Measurements from ENCODE around the gene FAT1.
"Not testable (repeated sequence)": the region's sequence is repeated elsewhere in the genome, so short reads cannot be mapped to it uniquely, and the experiment has no call there.

The FAT1 gene

GRCh38 chr4:186765673-186766546 is 42.3 kb upstream of the FAT1 start:
- no peak overlapping the region for H3K4me3 ChIP-seq (ENCODE audit: low read depth, low read length)
- TF ChIP-seq CTCF (IDR thresholded peaks at IDR 0.05; ENCODE audit: low read depth, low read length): no peak

GRCh38 chr4:186765138-186765537 is 41.5 kb upstream of the FAT1 start:
- TF ChIP-seq CTCF (IDR thresholded peaks at IDR 0.05; ENCODE audit: low read depth, low read length): no peak
- no peak overlapping the region for H3K4me3 ChIP-seq (ENCODE audit: low read depth, low read length)

- H3K4me3 ChIP-seq (ENCODE audit: low read depth, low read length): no peak overlapping the region
Measured at GRCh38 chr4:186764457-186764856, 40.8 kb upstream of the FAT1 start.

GRCh38 chr4:186762865-186763264 is 39.2 kb upstream of the FAT1 start:
- no peak for TF ChIP-seq CTCF (IDR thresholded peaks at IDR 0.05; ENCODE audit: low read depth, low read length)
- no peak overlapping the region for H3K4me3 ChIP-seq (ENCODE audit: low read depth, low read length)

More at GRCh38 chr4:186764457-186764856, 40.8 kb upstream of the FAT1 start:
- TF ChIP-seq CTCF (IDR thresholded peaks at IDR 0.05; ENCODE audit: low read depth, low read length): no peak

- TF ChIP-seq CTCF (IDR thresholded peaks at IDR 0.05; ENCODE audit: low read depth, low read length): no peak
Measured at GRCh38 chr4:186762361-186762760, 38.7 kb upstream of the FAT1 start.

GRCh38 chr4:186761956-186762355 is 38.3 kb upstream of the FAT1 start:
- not testable (repeated sequence) for H3K4me3 ChIP-seq (ENCODE audit: low read depth, low read length)

More at GRCh38 chr4:186762361-186762760, 38.7 kb upstream of the FAT1 start:
- H3K4me3 ChIP-seq (ENCODE audit: low read depth, low read length): no peak overlapping the region

- no peak for TF ChIP-seq CTCF (IDR thresholded peaks at IDR 0.05; ENCODE audit: low read depth, low read length)
- H3K4me3 ChIP-seq (ENCODE audit: low read depth, low read length): no peak overlapping the region
Measured at GRCh38 chr4:186761393-186761792, 37.7 kb upstream of the FAT1 start.

Data from WI38 (cell line).